ENCODE data around the gene C5orf46. TPM values are rescaled to one million over a fixed set of nuclear protein-coding genes. Genes with fewer than 3 reads are reported as not detected.
A peak's percentile ranks its signal among the peaks of the same experiment; 100 is the strongest.

Gene C5orf46
- total RNA-seq, 1 experiment from 2014 or later, result 78.7 TPM

DNA sequence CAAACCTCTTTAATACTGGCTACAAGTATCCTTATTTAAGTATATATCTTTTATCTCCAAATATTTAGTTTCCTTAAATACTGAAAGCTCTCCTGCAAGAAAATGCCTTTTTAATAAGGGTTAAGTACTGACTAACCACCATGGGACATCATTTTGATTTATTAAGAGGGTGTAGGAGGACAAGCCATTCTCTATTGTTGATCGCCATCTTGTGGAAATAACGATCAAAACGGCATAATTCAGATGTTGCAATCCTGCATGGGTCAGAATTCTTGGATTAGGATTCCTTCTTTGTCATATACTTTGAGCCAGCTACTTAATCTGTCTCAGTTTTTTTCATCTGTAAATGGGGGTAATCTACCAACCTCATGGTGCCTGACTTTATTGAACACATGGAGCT lies 28.7 kb upstream of the C5orf46 start:
- DNase-seq, result peak; percentile 96
- ChIA-PET CTCF (interaction anchor here (0.5 to 3.5 kb wide), 8 partner anchors 11 to 466 kb away, joined by 3 to 49 read pairs (median 4); no protein-coding TSS in a partner anchor), POLR2A (ENCODE audit: unreplicated experiment) (interaction anchor here (0.6 to 1.1 kb wide), 4 partner anchors 48 to 105 kb away, joined by 3 to 13 read pairs (median 4); no protein-coding TSS in a partner anchor)
- peak overlapping the region; percentile 18 for H3K27ac ChIP-seq (ENCODE audit: low read length)
- H3K4me1 ChIP-seq (ENCODE audit: insufficient read depth, low read length), result peaks cover 25% of the 10 kb centered on the region
- no peak overlapping the region for H2AFZ ChIP-seq (ENCODE audit: low read length)
- H3K36me3 ChIP-seq (ENCODE audit: low read depth, low read length), result no peaks in the 10 kb centered on the region
- no peak overlapping the region for H3K4me2 ChIP-seq (ENCODE audit: low read length)
- peak overlapping the region; percentile 20 for H3K9ac ChIP-seq (ENCODE audit: low read length)
- ATAC-seq, result peak; percentile 95
- no peaks in the 10 kb centered on the region for H3F3A ChIP-seq (ENCODE audit: low read length, unreplicated experiment)
- no peaks in the 10 kb centered on the region for H3K27me3 ChIP-seq (ENCODE audit: low read length)
- H4K20me1 ChIP-seq (ENCODE audit: low read length), result no peaks in the 10 kb centered on the region
- no peaks in the 10 kb centered on the region for H3K9me3 ChIP-seq (ENCODE audit: low read length)
- no peaks in the 10 kb centered on the region for H3K79me2 ChIP-seq (ENCODE audit: low read length)
- no peak overlapping the region for H3K4me3 ChIP-seq (ENCODE audit: low read length)
- H3K9me2 ChIP-seq (replicated peaks; ENCODE audit: low read length), result no peaks in the 10 kb centered on the region
- TF ChIP-seq EZH2phosphoT487 (IDR thresholded peaks at IDR 0.05; ENCODE audit: borderline replicate concordance, low read length) (no peak), EZH2 (IDR thresholded peaks at IDR 0.05; ENCODE audit: low read length, unreplicated experiment) (no peak)
- TF ChIP-seq, protein P1, sequence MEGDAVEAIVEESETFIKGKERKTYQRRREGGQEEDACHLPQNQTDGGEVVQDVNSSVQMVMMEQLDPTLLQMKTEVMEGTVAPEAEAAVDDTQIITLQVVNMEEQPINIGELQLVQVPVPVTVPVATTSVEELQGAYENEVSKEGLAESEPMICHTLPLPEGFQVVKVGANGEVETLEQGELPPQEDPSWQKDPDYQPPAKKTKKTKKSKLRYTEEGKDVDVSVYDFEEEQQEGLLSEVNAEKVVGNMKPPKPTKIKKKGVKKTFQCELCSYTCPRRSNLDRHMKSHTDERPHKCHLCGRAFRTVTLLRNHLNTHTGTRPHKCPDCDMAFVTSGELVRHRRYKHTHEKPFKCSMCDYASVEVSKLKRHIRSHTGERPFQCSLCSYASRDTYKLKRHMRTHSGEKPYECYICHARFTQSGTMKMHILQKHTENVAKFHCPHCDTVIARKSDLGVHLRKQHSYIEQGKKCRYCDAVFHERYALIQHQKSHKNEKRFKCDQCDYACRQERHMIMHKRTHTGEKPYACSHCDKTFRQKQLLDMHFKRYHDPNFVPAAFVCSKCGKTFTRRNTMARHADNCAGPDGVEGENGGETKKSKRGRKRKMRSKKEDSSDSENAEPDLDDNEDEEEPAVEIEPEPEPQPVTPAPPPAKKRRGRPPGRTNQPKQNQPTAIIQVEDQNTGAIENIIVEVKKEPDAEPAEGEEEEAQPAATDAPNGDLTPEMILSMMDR (conservative IDR thresholded peaks at IDR 0.05; ENCODE audit: low read depth, low read length), result peak; percentile 96
- intact Hi-C loops (cut with micrococcal nuclease), result loop anchor here (1.0 kb wide), 3 partner anchors 48 to 307 kb away; no protein-coding TSS in a partner anchor
- BruUV-seq (replicated peaks), result no TSS peak

DNA sequence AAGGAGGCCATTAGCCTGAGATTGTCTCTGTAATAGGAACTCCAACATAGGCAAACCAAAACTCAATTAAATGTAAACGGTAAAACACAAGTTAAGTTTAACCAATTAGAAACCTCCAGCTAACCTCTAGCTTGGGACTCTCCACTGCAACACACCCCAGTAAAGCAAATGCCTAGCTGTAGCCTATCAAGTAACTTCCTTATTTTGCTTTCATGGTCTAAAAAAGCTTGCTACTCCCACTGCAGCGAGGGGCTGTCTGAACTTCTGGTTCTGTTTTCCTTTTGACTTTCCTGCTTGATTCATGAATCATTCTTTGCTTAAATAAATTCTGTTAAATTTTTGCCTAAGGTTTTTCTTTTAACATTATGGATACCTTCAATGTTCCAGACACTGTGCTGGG lies 24.4 kb upstream of the C5orf46 start:
- POLR2A ChIA-PET (ENCODE audit: unreplicated experiment), result interaction anchor here (0.6 kb wide), 1 partner anchor 444 kb away, joined by 3 read pairs; no protein-coding TSS in a partner anchor
- Histone ChIP-seq H4K20me1 (ENCODE audit: low read length) (no peaks in the 10 kb centered on the region), H3K36me3 (ENCODE audit: low read depth, low read length) (no peaks in the 10 kb centered on the region), H3K4me3 (ENCODE audit: low read length) (no peak overlapping the region), H3K4me1 (ENCODE audit: insufficient read depth, low read length) (peaks cover 13% of the 10 kb centered on the region), H3K27ac (ENCODE audit: low read length) (no peak overlapping the region), H3K79me2 (ENCODE audit: low read length) (no peaks in the 10 kb centered on the region), H3K4me2 (ENCODE audit: low read length) (no peak overlapping the region), H3K27me3 (ENCODE audit: low read length) (no peaks in the 10 kb centered on the region), H3K9me3 (ENCODE audit: low read length) (no peaks in the 10 kb centered on the region), H3K9ac (ENCODE audit: low read length) (no peak overlapping the region), H3K9me2 (replicated peaks; ENCODE audit: low read length) (no peaks in the 10 kb centered on the region), H2AFZ (ENCODE audit: low read length) (no peak overlapping the region), H3F3A (ENCODE audit: low read length, unreplicated experiment) (no peaks in the 10 kb centered on the region)
- intact Hi-C loops (cut with micrococcal nuclease), result no loop called here
- CTCF ChIA-PET, result no interaction called here
- DNase-seq (no peak), ATAC-seq (no peak)
- BruUV-seq (replicated peaks), result no TSS peak
- TF ChIP-seq, protein P1 (conservative IDR thresholded peaks at IDR 0.05; ENCODE audit: low read depth, low read length), result no peak
- TF ChIP-seq EZH2phosphoT487 (IDR thresholded peaks at IDR 0.05; ENCODE audit: borderline replicate concordance, low read length) (no peak), EZH2 (IDR thresholded peaks at IDR 0.05; ENCODE audit: low read length, unreplicated experiment) (no peak)

DNA sequence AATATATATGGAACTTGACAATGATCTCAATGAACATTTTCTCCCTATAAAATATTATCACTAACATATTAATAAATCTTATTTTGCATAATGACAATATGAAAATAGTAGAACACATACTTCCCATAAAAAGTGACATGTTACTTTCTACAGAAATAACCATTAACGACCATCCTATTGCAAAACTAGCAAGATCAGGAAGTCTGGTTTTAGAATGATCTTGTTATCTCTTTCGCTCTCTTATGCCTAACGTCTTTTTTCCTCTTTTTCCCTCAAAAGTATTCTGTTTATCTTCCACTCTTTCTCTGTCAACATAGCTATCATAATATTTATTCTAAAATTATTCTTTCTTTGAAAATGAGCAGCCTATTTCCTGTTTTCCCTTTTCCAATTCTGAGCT lies 21.6 kb upstream of the C5orf46 start:
- ATAC-seq, result no peak
- Histone ChIP-seq H3K4me1 (ENCODE audit: insufficient read depth, low read length) (no peaks in the 10 kb centered on the region), H3K9ac (ENCODE audit: low read length) (no peak overlapping the region), H3K79me2 (ENCODE audit: low read length) (no peaks in the 10 kb centered on the region), H3F3A (ENCODE audit: low read length, unreplicated experiment) (no peaks in the 10 kb centered on the region), H3K9me3 (ENCODE audit: low read length) (no peaks in the 10 kb centered on the region), H3K9me2 (replicated peaks; ENCODE audit: low read length) (no peaks in the 10 kb centered on the region), H4K20me1 (ENCODE audit: low read length) (no peaks in the 10 kb centered on the region), H3K4me2 (ENCODE audit: low read length) (no peak overlapping the region), H3K27me3 (ENCODE audit: low read length) (no peaks in the 10 kb centered on the region), H2AFZ (ENCODE audit: low read length) (no peak overlapping the region), H3K36me3 (ENCODE audit: low read depth, low read length) (no peaks in the 10 kb centered on the region), H3K4me3 (ENCODE audit: low read length) (no peak overlapping the region), H3K27ac (ENCODE audit: low read length) (no peak overlapping the region)
- intact Hi-C loops (cut with micrococcal nuclease), result no loop called here
- TF ChIP-seq EZH2 (IDR thresholded peaks at IDR 0.05; ENCODE audit: low read length, unreplicated experiment) (no peak), EZH2phosphoT487 (IDR thresholded peaks at IDR 0.05; ENCODE audit: borderline replicate concordance, low read length) (no peak)
- TF ChIP-seq, protein P1 (conservative IDR thresholded peaks at IDR 0.05; ENCODE audit: low read depth, low read length), result no peak
- ChIA-PET POLR2A (ENCODE audit: unreplicated experiment) (interaction anchor here (0.7 kb wide), 1 partner anchor 59 kb away, joined by 4 read pairs; no protein-coding TSS in a partner anchor), CTCF (no interaction called here)
- DNase-seq, result no peak
- BruUV-seq (replicated peaks), result no TSS peak

Data from PC-3 (cell line).